Right atrium auricular region (tissue), 2 donors: ENCODE data around the gene U2AF1L4. TPM values are rescaled to one million over a fixed set of nuclear protein-coding genes. Genes with fewer than 3 reads are reported as not detected.

Experiments
- DNase-seq: peaks from one replicate; pipeline ENCODE4 v3.0.0-alpha.2; 2019; ENCODE audit warnings: low spot score
- H3K27ac ChIP-seq, 2 donors: fragments of 200-600 bp; sonication (generic); 1 replicate in 1 of 2; 2 replicates in 1 of 2; pipeline ENCODE4 v1.5.1; 2016 to 2019
- H3K27me3 ChIP-seq, 2 donors: fragments of 200-600 bp; sonication (generic); one replicate each; pipeline versions ENCODE4 v1.5.1 to v1.6.0; 2017 to 2019
- H3K36me3 ChIP-seq: fragments of 200-600 bp; sonication (generic); one replicate; pipeline ENCODE4 v1.5.1; 2016
- H3K4me1 ChIP-seq, 2 donors: fragments of 200-600 bp; sonication (generic); one replicate each; pipeline versions ENCODE4 v1.5.1 to v1.6.0; 2017 to 2019
- H3K4me3 ChIP-seq, 2 donors: fragments of 200-600 bp; sonication (generic); 1 replicate in 1 of 2; 2 replicates in 1 of 2; pipeline ENCODE4 v1.5.1; 2017 to 2019; ENCODE audit warnings: mild to moderate bottlenecking in 1 of 2, moderate library complexity in 1 of 2
- H3K9me3 ChIP-seq, 2 donors: fragments of 200-600 bp; sonication (generic); one replicate each; pipeline ENCODE4 v1.5.1; 2019
- total RNA-seq, 2 donors: library from RNA; depleted of rRNA; stranded (reverse); fragments of >200 nt; gene quantifications; one replicate each; pipeline ENCODE4 v1.1.0, GENCODE V29; 2016
- TF ChIP-seq, protein P1 (sequence below), 2 donors: fragments of 200-600 bp; sonication (generic); IDR thresholded peaks; one replicate each; pipeline ENCODE4 v1.5.1; 2019; ENCODE audit warnings: antibody characterized with exemption in 2 of 2

The U2AF1L4 gene
- total RNA-seq, 2 donors from 2014 or later, result 19.9 to 33.1 TPM

DNA sequence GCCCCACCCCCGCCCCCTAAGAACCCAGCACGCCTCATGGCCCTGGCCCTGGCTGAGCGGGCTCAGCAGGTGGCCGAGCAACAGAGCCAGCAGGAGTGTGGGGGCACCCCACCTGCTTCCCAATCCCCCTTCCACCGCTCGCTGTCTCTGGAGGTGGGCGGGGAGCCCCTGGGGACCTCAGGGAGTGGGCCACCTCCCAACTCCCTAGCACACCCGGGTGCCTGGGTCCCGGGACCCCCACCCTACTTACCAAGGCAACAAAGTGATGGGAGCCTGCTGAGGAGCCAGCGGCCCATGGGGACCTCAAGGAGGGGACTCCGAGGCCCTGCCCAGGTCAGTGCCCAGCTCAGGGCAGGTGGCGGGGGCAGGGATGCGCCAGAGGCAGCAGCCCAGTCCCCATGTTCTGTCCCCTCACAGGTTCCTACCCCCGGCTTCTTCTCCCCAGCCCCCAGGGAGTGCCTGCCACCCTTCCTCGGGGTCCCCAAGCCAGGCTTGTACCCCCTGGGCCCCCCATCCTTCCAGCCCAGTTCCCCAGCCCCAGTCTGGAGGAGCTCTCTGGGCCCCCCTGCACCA is 42.1 kb upstream of the U2AF1L4 start:
- Histone ChIP-seq H3K4me1 (no peaks in the 10 kb centered on the region), H3K4me3 (no peak overlapping the region), H3K36me3 (no peaks in the 10 kb centered on the region), H3K27me3 (no peaks in the 10 kb centered on the region), H3K9me3 (no peaks in the 10 kb centered on the region), H3K27ac (no peak overlapping the region)
- DNase-seq, result no peak
- TF ChIP-seq, protein P1, sequence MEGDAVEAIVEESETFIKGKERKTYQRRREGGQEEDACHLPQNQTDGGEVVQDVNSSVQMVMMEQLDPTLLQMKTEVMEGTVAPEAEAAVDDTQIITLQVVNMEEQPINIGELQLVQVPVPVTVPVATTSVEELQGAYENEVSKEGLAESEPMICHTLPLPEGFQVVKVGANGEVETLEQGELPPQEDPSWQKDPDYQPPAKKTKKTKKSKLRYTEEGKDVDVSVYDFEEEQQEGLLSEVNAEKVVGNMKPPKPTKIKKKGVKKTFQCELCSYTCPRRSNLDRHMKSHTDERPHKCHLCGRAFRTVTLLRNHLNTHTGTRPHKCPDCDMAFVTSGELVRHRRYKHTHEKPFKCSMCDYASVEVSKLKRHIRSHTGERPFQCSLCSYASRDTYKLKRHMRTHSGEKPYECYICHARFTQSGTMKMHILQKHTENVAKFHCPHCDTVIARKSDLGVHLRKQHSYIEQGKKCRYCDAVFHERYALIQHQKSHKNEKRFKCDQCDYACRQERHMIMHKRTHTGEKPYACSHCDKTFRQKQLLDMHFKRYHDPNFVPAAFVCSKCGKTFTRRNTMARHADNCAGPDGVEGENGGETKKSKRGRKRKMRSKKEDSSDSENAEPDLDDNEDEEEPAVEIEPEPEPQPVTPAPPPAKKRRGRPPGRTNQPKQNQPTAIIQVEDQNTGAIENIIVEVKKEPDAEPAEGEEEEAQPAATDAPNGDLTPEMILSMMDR (IDR thresholded peaks at IDR 0.05), result no peak

DNA sequence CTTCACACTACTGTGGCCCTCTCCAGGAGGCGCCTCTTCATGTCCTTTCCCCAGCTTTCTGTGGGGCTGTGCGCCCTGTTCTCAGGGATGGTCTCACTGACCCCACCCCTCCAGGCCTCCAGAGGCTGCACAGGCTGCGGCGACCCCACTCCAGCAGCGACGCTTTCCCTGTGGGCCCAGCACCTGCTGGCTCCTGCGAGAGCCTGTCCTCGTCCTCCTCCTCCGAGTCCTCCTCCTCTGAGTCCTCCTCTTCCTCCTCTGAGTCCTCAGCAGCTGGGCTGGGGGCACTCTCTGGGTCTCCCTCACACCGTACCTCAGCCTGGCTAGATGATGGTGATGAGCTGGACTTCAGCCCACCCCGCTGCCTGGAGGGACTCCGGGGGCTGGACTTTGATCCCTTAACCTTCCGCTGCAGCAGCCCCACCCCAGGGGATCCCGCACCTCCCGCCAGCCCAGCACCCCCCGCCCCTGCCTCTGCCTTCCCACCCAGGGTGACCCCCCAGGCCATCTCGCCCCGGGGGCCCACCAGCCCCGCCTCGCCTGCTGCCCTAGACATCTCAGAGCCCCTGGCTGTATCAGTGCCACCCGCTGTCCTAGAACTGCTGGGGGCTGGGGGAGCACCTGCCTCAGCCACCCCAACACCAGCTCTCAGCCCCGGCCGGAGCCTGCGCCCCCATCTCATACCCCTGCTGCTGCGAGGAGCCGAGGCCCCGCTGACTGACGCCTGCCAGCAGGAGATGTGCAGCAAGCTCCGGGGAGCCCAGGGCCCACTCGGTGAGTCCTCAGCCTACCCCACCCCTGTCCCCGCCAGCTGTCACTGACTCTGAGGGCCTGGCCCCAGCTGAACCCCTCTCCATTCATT is 41.3 kb upstream of the U2AF1L4 start:
- DNase-seq, result no peak
- Histone ChIP-seq H3K4me1 (no peaks in the 10 kb centered on the region), H3K4me3 (no peak overlapping the region), H3K27ac (no peak overlapping the region), H3K9me3 (no peaks in the 10 kb centered on the region), H3K27me3 (no peaks in the 10 kb centered on the region), H3K36me3 (no peaks in the 10 kb centered on the region)
- TF ChIP-seq, protein P1 (IDR thresholded peaks at IDR 0.05), result no peak

DNA sequence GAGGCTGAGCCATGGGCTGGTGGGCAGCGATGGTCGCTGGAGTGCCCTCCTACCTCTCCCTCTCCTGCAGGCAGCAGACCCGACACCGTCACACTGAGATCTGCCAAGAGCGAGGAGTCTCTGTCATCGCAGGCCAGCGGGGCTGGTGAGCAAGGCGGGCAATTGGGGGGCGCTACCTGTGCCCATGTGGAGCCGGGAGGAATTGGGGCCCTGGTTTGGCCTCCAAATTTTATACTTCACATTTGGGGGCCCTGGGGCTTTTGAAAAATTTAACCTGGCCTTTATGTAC is 40.1 kb upstream of the U2AF1L4 start:
- TF ChIP-seq, protein P1 (IDR thresholded peaks at IDR 0.05), result no peak
- no peaks in the 10 kb centered on the region for H3K9me3 ChIP-seq
- no peaks in the 10 kb centered on the region for H3K27me3 ChIP-seq
- H3K27ac ChIP-seq, result no peak overlapping the region
- peaks cover 8% of the 10 kb centered on the region for H3K36me3 ChIP-seq
- H3K4me1 ChIP-seq, result no peaks in the 10 kb centered on the region
- H3K4me3 ChIP-seq, result no peak overlapping the region
- DNase-seq, result no peak

DNA sequence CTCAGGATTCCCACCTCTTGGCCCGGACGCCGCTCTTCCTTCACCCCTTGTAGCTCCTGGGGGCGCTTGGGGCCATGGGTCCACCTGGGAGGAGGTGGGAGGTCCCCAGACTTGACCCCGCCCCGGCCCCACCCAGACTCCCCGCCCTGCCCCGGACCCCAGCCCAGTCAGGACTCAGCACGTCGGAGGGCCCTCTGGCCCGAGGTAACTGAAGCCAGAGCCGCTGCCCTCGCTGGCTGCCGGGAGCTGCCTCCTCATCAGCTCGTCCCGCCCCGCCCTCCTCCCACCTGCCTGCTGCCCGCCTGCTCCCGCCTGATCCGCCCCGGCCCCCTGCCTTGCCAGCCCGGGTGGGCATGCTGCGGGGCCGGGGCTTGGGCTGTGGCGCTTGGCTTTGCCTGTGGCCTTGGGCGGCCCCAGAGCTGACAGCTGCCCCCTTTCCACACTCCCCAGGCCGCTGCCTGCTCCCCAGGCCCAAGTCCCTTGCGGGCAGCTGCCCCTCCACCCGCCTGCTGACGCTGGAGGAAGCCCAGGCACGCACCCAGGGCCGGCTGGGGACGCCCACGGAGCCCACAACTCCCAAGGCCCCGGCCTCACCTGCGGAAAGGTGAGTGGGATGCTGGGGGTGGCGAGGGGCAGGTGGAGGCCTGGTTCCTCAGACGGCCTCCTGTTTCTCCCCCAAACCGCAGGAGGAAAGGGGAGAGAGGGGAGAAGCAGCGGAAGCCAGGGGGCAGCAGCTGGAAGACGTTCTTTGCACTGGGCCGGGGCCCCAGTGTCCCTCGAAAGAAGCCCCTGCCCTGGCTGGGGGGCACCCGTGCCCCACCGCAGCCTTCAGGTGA is 39.5 kb upstream of the U2AF1L4 start:
- no peaks in the 10 kb centered on the region for H3K27me3 ChIP-seq
- no peak overlapping the region for H3K27ac ChIP-seq
- H3K9me3 ChIP-seq, result no peaks in the 10 kb centered on the region
- TF ChIP-seq, protein P1 (IDR thresholded peaks at IDR 0.05), result no peak
- peaks cover 8% of the 10 kb centered on the region for H3K36me3 ChIP-seq
- H3K4me3 ChIP-seq, result no peak overlapping the region
- H3K4me1 ChIP-seq, result no peaks in the 10 kb centered on the region
- DNase-seq, result no peak

DNA sequence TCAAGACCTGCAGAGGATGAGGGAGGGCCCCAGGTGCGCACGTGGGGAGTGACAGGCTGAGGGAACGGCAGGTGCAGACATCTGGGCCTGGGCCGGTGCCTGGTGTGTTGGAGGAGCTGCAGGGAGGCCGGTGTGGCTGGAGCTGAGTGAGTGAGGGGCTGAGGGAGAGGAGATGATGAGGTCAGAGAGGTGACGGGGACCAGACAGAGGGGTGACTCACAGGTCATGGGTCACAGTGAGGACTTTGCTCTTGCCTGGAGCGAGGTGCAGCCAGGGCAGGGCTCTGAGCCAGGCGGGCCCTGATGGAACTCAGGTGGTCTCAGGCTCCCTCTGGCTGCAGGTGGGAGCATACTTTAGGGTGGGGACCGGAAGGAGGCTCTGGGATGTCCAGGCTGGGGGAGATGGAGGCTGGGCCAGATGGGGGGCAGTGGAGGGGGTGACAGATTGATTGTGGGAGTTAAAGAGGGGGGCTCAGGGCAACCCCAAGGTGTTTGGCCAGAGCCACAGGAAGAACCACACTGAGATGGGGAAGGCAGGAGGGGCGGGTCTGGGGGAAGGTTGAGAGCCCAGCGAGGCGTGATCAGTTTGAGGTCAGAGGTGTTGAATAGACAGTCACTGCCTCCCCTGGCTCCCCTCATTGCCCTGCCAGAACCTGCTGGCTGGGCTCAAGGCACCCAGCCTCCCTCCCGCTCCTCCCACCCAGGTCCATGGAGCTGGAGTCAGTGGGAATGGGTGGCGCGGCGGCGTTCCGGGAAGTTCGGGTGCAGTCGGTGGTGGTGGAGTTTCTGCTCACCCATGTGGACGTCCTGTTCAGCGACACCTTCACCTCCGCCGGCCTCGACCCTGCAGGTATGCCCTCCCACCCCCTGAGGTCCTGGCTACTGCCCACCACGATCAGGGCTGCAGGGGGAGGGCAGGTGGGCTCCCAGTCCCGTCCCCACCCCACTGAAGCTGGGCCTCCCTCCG is 38.5 kb upstream of the U2AF1L4 start:
- Histone ChIP-seq H3K27me3 (no peaks in the 10 kb centered on the region), H3K36me3 (peaks cover 8% of the 10 kb centered on the region), H3K4me1 (no peaks in the 10 kb centered on the region), H3K9me3 (no peaks in the 10 kb centered on the region), H3K27ac (no peak overlapping the region), H3K4me3 (no peak overlapping the region)
- DNase-seq, result no peak
- TF ChIP-seq, protein P1 (IDR thresholded peaks at IDR 0.05), result no peak
